ENCODE data around the gene TLCD5.

DNA sequence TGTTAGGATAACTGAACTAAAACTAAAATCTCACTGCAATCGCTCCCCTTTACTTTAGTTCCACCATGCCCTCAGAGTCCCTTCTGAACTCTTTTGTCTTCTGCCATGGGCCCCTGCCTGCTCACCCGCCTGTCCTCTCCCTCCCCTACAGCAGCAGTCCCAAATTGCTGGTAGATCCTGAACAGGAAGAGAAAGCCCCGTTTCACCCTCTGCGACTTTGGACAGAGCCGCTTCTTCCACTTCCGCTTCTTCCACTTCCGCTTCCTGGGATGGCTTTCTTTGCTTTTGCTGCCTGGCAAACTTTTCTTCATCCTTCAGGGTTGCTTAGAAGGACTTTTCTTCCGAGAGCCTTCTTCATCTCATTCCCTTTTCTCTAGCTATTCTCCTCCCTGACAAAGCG lies 35.7 kb upstream of the TLCD5 start:
- TF ChIP-seq, protein P1, sequence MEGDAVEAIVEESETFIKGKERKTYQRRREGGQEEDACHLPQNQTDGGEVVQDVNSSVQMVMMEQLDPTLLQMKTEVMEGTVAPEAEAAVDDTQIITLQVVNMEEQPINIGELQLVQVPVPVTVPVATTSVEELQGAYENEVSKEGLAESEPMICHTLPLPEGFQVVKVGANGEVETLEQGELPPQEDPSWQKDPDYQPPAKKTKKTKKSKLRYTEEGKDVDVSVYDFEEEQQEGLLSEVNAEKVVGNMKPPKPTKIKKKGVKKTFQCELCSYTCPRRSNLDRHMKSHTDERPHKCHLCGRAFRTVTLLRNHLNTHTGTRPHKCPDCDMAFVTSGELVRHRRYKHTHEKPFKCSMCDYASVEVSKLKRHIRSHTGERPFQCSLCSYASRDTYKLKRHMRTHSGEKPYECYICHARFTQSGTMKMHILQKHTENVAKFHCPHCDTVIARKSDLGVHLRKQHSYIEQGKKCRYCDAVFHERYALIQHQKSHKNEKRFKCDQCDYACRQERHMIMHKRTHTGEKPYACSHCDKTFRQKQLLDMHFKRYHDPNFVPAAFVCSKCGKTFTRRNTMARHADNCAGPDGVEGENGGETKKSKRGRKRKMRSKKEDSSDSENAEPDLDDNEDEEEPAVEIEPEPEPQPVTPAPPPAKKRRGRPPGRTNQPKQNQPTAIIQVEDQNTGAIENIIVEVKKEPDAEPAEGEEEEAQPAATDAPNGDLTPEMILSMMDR (IDR thresholded peaks at IDR 0.05) = no peak
- no peak for TF ChIP-seq POLR2A (IDR thresholded peaks at IDR 0.05)

Measured in lower leg skin (tissue), 3 donors.